ENCODE measurements around the gene MECP2. TPM values are rescaled to one million over a fixed set of nuclear protein-coding genes. Genes with fewer than 3 reads are reported as not detected.

The MECP2 gene
- total RNA-seq, 1 donor from 2014 or later: 21.1 TPM

DNA sequence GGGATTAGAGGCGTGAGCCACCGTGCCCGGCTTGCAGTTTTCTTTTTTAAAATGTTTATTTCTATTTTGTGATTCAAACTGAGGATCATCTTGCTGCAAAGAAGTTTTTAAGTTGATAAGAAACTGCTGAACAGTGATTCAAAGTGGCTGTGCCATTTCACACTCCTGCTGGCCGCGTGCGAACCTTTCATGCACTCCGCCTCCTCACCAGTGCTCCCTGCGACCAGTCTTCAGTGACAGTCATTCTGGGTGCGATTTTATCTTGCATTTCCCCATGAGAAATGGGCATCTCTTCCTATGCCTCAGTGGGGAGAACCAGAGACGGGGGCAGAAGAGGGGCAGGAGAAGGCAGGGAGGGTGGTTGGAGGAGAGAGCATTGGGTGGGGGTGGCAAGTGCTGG lies 103.5 kb downstream of the MECP2 start:
- Histone ChIP-seq H3K36me3 (ENCODE audit: control insufficient read depth, insufficient read depth, low read length) (no peaks in the 10 kb centered on the region), H3K27me3 (ENCODE audit: control insufficient read depth, insufficient read depth, low read length) (no peaks in the 10 kb centered on the region), H3K4me3 (ENCODE audit: low read depth, low read length) (no peak overlapping the region)
- FAIRE-seq: no peak
- TF ChIP-seq, protein P1, sequence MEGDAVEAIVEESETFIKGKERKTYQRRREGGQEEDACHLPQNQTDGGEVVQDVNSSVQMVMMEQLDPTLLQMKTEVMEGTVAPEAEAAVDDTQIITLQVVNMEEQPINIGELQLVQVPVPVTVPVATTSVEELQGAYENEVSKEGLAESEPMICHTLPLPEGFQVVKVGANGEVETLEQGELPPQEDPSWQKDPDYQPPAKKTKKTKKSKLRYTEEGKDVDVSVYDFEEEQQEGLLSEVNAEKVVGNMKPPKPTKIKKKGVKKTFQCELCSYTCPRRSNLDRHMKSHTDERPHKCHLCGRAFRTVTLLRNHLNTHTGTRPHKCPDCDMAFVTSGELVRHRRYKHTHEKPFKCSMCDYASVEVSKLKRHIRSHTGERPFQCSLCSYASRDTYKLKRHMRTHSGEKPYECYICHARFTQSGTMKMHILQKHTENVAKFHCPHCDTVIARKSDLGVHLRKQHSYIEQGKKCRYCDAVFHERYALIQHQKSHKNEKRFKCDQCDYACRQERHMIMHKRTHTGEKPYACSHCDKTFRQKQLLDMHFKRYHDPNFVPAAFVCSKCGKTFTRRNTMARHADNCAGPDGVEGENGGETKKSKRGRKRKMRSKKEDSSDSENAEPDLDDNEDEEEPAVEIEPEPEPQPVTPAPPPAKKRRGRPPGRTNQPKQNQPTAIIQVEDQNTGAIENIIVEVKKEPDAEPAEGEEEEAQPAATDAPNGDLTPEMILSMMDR (IDR thresholded peaks at IDR 0.05; ENCODE audit: insufficient read depth, low read length, severe bottlenecking): no peak
- no peak for DNase-seq (ENCODE audit: low read depth)

DNA sequence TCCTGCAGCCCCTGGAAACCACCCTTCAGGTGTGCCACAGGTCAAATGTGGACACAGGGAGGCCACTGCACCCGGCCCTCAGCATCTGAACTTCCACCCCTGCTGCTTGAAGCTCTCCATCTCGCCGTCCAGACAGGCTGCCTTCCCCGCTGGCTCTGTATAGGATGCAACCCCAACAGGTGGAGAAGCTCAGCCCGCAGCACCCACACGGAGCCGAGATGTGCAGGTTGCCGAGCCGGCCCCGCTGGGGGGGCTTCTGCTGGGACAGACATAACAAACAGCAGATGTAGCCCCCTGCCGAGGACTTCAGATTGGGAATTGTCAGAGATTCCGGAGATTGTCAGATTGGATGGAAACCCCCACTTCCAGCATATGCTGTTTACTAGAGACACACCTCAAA lies 104.4 kb downstream of the MECP2 start:
- Histone ChIP-seq H3K4me3 (ENCODE audit: low read depth, low read length) (no peak overlapping the region), H3K36me3 (ENCODE audit: control insufficient read depth, insufficient read depth, low read length) (no peaks in the 10 kb centered on the region), H3K27me3 (ENCODE audit: control insufficient read depth, insufficient read depth, low read length) (no peaks in the 10 kb centered on the region)
- FAIRE-seq (no peak), DNase-seq (ENCODE audit: low read depth) (no peak)
- TF ChIP-seq, protein P1 (IDR thresholded peaks at IDR 0.05; ENCODE audit: insufficient read depth, low read length, severe bottlenecking): no peak

DNA sequence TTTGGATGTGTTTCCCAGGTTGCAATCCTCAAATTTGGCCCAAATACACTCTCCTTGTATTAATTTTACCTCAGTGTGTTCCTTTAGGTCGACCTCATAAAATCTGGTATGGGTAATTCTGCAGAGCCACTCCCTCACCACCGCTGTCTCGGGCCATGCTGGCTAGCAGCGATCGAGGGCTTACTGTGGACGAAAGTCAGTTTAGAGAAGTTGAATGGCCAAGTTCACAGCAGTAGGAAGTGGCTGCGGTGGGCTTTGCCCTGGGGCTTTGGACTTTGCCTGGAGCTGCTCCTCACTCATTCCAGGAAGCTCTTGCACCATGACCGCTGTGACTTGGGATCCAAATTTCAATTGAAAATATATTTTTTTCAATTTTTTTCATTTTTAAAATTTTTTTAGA lies 105.3 kb downstream of the MECP2 start:
- FAIRE-seq: no peak
- DNase-seq (ENCODE audit: low read depth): no peak
- TF ChIP-seq, protein P1 (IDR thresholded peaks at IDR 0.05; ENCODE audit: insufficient read depth, low read length, severe bottlenecking): no peak
- no peaks in the 10 kb centered on the region for H3K27me3 ChIP-seq (ENCODE audit: control insufficient read depth, insufficient read depth, low read length)
- H3K4me3 ChIP-seq (ENCODE audit: low read depth, low read length): no peak overlapping the region
- no peaks in the 10 kb centered on the region for H3K36me3 ChIP-seq (ENCODE audit: control insufficient read depth, insufficient read depth, low read length)

DNA sequence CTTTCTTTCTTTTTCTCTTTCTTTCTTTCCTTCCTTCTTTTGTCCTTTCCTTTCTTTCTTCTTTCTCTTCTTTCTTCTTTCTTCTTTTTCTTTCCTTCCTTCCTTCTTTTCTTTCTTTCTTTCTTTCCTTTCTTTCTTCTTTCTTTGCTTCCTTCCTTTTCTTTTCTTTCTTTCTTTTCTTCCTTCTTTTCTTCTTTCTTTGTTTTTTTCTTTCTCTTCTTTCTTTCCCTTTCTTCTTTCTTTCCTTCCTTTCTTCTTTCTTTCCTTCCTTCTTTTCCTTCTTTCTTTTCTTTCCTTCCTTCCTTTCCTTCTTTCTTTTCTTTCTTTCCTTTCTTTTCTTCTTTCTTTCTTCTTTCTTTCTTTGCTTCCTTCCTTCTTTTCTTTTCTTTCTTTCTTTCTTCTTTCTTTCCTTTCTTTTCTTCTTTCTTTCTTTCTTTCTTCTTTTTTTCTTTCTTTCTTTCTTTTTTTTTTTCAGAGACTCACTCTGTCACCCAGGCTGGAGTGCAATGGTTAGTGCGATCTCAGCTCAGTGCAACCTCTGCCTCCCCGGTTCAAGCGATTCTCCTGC lies 106.4 kb downstream of the MECP2 start:
- TF ChIP-seq, protein P1 (IDR thresholded peaks at IDR 0.05; ENCODE audit: insufficient read depth, low read length, severe bottlenecking): no peak
- no peak for FAIRE-seq

DNA sequence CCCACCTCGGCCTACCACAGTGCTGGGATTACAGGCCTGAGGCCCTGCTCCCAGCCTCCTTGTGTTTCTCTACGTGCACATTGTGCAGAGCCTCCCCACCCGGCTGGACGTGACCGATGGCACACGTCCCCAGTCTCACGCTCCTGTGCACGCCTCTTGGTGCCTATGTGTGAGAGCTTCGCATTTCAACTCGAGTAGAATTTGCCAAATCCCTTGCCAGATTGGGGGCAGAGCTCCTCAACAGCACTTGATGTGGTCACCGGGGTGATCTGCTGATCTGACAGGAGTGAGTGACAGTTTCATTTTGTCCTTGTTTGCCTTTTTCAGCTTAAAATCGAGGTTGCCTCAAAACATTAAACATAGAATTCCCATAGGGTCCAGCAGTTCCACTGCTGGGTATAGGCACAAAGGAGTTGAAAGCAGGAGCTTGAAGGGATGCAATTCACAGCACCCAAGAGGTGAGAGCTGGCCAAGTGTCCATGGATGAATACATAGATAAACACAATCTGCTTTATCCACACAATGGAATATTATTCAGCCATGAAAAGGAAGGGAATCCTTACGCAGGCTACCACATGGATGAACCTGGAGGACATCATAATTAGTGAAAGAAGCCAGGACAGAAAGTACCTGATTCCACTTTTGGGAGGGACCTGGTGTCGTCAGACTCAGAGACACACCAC lies 107.4 kb downstream of the MECP2 start:
- no peak for FAIRE-seq
- DNase-seq (ENCODE audit: low read depth): no peak
- Histone ChIP-seq H3K4me3 (ENCODE audit: low read depth, low read length) (no peak overlapping the region), H3K27me3 (ENCODE audit: control insufficient read depth, insufficient read depth, low read length) (no peaks in the 10 kb centered on the region), H3K36me3 (ENCODE audit: control insufficient read depth, insufficient read depth, low read length) (no peaks in the 10 kb centered on the region)
- TF ChIP-seq, protein P1 (IDR thresholded peaks at IDR 0.05; ENCODE audit: insufficient read depth, low read length, severe bottlenecking): no peak

More for the DNA sequence above, 106.4 kb downstream of the MECP2 start:
- H3K27me3 ChIP-seq (ENCODE audit: control insufficient read depth, insufficient read depth, low read length): no peaks in the 10 kb centered on the region
- no peak overlapping the region for H3K4me3 ChIP-seq (ENCODE audit: low read depth, low read length)
- DNase-seq (ENCODE audit: low read depth): no peak
- H3K36me3 ChIP-seq (ENCODE audit: control insufficient read depth, insufficient read depth, low read length): no peaks in the 10 kb centered on the region
